CD4-positive, alpha-beta T cell treated with Interleukin-12 subunit alpha and Interleukin-12 subunit beta, for 1 hour (primary cell): Measurements from ENCODE around the gene NOBOX.
A peak's percentile ranks its signal among the peaks of the same experiment; 100 is the strongest.
"Not testable (repeated sequence)": the region's sequence is repeated elsewhere in the genome, so short reads cannot be mapped to it uniquely, and the experiment has no call there.

Experiments
- DNase-seq: peaks from one replicate; pipeline ENCODE4 v3.0.0-alpha.2; 2020

Gene NOBOX

DNA sequence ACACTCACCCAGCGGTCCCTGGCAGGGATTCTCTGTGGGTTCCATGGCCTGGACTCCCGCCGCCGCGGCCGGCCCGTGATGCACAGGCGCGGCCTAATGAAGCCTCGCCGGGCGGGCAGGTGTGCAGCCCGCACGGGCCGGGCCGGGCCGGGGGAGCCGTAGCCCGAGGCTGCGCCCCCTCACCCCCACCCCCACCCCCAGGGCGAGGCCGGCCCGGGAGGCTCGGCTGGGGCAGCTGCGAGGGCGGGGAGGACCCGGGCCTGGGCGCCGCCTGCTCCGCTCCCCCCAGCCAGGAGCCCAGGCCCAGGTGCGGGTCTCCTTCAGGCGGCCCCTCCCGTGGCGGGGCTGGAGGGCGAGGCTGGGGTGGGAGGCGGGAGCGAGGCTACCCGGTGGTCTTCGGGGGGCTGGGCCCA is at the start of gene NOBOX:
Gene NOBOX, minus strand, starts transcription at position 45 of the 413 bp plus-strand sequence.
- no peak for DNase-seq

DNA sequence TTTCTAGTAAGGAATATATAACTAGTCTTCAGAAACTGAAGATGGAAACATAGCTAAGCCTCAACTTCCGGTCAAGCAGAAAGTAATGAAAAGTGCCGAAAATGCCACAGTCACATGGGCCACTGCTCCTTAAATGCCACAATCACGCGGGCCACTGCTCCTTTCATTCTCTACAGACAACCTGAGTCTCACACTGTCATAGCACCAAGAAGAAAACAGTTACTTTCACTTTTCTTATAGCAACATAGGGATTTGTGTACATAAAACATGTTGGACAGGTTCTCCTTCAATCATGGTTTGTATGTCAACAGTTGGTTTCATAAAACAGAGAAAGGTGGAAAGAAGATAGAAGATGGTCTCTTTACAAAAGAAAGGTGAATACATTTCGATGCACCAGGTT is 48.6 kb upstream of the NOBOX start:
- DNase-seq, result no peak

DNA sequence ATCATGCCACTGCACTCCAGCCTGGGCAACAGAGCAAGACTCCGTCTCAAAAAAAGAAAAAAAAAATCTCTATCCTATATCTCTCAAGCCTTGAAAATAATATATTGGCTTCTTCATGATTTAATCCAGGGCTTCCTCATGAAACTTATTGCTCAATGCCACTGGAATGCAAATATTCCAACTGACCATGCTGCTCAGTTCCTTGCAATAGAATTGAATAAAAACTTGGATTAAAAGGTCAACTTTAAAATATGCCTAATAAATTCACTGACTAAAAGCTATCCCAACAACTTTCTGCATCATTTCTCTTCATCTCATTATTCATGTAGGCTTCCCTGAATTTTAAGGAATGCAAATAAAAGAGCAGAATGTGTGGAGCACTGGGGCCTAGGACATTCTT is 42.1 kb upstream of the NOBOX start:
- DNase-seq, result no peak

DNA sequence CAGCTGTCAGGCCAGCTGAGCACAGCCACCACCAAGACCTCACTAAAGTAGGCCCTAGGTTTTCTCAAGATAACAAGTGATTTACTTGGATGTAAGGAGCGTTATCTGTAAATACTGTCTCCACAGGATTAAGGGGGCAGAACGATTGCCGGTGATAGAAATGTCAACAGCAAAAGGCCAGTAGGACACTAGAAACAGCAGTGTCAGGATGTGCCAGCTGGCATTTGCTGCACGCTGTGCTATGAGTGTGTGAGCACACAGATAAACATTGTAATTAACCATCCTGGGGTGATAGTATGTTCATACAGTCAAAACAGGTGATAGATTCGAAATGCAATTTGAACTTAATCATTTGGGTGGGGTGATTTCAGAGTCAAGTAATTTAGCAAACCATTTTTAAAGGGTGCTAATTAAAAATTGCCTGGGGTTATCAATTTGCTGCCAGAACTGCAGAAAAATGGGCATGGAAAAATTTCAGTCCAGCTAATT is 36.3 kb upstream of the NOBOX start:
- DNase-seq, result no peak

DNA sequence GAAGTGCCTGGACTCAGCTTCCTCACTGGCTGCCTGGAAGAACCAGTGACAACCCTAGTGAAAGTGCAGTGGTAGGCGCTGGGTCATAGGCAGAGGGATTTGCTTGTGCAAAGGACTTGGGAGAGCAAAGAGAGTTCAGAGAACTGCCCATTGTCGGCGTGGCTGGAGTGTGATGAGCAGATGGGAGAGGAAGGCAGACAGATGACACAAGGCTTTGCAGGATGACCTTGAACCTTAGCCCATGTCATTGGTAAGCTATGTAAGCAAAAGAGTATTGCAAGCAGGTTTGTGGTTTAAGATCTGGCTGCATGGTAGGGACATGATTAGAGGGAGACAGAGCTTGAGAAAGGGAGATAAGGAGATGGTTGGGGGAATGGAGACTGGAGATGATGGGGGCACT is 35.3 kb upstream of the NOBOX start:
- no peak for DNase-seq

DNA sequence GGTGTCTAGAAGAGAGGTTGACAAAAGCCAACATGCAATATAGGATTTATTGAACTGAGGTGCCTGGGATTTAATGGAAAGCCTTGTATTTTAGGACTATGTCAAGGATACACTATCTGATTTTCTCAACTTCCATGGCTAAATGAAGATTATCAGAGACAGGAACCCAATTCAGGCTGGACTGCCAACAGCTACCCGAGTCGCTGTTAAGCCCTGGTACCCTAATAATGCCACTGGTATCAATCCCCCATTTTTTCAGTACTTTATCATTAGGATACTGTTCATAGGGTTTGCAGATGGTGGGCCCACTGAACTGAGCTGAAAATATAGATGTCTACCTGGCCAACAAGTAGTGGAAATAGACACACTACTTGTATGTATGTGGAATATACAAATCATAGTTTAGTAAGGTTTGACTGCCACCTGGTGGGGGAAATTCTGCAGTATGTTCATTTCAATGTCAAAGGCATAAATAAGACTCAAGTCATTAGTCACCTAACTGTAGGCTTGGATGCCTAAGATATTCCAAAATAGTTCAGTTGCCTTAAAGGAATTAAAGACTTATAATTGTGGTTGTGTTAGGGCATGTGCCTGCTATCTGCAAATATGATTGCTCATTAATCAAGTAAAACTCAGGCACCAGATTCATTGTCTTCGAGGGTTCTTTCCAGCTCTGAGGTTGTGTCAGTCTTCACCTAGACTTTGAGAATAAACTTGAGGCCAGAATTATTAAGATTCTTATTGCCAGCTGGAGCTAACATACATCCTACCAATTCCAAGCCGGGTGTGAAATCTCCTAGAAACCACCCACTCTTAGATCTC is 34.1 kb upstream of the NOBOX start:
- DNase-seq, result peak; percentile 50

DNA sequence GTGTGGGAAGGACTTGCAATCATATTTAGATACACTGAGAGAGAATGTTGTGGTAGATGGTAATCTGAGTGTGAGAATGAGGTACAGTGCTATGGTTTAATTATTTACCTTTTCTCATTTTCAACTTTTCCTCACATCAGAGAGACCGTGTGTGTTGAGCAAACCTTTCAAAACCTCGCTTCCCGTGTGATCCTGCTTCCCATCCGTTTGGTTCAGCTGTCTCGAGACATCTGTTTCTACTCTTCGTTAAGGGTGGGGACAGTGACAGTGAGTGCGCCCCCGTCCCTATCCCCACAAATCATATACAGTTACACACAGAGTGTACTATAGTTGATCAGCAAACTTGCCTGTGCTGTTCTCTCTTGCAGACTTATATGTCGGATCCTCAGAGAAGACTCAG is 33.0 kb upstream of the NOBOX start:
- no peak for DNase-seq

DNA sequence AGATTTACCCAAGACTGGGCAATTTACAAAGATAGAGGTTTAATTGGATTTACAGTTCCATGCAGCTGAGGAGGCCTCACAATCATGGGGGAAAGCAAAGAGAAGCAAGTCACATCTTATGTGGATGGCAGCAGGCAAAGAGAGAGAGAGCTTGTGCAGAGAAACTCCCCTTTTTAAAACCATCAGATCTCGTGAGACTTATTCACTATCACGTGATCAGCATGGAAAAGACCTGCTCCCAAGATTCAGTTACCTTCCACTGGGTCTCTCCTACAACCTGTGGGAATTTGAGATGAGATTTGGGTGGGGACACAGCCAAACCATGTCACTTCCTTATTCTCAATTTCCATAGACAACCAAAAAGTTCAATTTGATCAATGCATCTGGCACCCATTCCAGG is 24.9 kb upstream of the NOBOX start:
- no peak for DNase-seq

DNA sequence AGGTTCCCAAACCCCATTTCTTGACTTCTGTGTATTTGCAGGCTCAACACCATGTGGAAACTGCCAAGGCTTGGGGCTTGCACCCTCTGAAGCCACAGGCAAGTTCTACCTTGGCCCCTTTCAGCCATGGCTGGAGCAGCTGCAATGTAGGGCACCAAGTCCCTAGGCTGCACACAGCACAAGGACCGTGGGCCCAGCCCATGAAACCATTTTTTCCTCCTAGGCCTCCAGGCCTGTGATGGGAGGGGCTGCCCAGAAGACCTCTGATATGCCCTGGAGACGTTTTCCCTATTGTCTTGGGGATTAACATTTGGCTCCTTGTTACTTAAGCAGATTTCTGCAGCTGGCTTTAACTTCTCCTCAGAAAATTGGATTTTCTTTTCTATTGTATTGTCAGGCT is 24.0 kb upstream of the NOBOX start:
- not testable (repeated sequence) for DNase-seq

DNA sequence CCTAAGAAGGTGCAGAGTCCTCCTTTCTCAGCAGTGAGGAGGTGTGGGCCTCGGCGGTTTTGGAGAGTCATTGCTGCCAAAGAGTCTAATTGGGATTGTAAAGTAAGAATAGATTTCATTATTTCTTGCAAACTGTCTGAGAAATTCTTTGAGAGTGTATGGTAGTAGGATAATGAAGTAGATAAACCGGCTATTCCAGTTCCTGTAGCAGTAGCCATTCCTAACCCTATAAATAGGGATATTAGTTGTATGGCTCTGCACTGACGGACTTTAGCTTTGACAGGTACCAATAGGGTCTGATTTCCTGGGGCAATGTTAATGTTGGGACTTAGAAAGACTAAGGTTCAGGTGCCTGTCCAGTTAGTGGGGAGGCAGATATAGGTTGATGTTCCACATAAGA is 15.4 kb upstream of the NOBOX start:
- not testable (repeated sequence) for DNase-seq

DNA sequence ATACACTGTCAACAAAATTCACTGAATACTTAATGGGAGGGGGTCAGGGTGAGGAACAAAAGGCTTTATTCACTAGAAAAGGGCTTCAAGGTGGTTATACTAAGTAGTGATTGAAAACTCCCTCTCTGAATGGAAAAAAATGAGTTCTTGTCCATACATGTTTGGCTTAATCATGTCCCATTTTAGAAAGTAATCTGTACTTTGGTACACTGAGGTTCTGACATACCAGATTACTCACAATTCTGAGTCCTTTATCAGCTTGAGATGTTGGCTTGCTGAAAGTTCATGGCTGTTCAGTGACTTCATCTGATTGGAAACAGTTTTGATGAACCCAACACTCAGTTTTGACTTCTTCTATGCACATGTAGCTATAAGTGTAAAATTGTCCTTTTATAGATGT is 12.8 kb upstream of the NOBOX start:
- DNase-seq, result no peak

DNA sequence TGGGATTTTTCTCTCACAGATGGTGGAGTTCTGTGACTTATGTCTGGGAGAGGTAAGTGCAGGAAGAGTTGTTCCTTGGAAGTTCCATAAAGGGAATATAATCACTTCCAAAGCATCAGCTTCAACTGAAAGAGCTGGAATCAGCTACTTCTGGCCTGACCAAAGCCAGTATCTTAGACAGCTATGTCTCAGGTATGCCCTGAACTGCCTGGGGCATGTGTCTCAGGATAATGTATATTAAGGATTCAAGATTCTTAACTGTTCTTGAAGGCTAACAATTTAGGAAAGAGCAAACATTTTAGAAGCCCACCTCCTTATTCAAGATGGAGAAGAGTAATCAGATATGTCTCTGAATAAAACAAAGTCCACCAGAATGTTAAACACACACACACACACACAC is 12.4 kb upstream of the NOBOX start:
- no peak for DNase-seq

DNA sequence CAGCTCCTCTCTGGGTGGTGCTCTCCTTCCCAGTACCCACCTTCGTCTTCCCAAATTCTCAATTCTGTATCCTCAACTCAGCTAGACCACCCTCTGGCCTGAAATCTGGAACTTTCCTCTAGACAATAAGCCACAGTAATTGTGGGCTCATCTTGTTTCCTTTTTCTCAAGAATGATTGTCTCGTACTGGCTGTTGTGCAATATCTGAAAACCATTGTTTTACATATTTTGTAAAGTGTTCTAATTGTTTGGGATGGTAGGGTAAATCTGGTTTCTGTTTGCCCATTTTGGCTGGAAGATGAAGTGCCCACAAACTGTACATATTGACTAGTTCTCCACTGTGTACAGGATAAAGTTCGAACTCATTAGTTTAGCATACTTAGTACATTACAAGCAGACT is 11.3 kb upstream of the NOBOX start:
- no peak for DNase-seq

DNA sequence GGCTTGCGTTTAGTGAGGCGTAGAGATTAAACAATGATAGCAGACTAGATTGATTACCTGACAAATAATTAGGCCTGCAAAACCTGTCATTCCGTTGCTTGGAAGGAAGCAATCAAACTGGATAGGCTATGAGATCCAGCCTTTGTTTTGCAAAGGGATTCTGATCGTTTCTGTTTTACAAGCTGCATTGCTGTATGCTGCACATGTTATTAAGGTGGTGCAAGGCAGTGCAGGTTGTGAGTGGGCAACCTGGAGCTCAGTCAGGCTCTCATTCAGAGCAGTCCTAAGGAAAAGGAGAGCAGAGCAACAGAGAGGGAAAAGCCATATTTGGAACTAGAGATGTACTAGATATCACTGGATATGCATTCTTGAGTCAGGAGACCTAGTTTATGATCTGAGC is 6.9 kb upstream of the NOBOX start:
- no peak for DNase-seq

DNA sequence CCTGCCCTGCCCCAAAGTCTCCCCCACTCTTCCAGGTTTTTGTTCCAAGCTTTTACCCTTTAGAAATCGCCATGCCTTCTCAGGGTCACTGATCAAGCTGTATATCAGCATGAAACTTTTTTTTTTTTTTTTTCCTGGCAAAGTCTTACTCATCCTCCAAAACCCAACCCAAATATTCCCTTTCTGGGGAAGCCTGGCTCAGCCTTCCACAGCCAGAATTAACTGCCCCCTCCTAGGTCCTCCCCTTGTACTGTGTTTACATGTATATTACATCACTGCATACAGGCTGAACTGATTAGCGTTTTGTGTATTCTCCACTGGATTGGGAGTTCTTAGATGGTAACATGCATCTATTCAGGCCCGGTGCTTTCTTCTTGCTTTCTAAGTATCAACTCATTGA is 4.6 kb upstream of the NOBOX start:
- no peak for DNase-seq

DNA sequence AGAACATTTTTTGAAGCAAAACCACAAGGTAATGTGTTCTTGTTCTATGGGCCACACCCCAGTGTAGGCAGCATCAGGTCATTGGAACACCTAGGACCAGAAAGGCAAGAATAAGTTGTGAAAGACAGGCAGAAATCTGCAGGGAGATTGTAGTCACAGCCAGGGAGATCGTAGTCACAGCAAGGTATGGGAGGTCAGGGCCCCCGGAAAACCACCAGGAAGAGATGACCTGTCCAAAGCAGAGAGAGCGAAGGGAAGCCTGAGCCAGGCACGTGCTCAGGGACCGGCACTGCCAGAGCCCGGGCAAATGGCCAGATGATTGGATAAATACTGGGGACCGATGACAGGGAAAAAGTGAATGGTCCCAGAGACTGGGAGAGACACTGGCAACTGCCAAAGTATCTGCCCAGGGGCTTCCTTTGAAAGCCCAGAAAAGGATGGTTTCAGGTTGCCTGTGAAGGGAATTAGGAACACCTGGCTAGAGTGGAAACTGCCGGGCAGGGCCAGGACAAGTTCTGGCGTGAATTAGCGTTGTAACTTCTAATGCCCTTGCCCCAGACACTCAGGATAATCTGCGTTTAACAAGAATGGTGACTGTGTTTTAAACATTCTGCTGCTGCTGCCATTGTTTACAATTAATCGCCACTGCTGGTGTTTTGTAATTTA is 3.9 kb upstream of the NOBOX start:
- DNase-seq, result no peak

DNA sequence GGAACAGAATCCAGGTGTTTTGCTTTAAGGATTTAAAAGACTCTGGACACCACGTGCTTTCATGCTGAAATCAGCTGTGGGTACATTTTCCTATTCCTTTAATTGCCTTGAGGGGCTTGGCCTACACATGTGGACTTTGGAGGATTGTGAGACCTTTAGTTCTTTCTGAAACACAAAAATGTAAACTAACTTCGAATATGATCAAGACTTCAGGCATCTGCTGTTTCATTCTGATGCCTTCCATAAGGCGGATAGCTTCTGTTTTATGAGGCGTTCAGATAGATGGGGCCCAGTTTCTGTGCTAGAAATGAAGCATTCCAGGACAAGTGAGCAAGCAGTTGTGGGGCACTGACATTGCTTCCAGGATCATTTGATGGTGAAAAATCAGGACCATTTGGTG is 1.5 kb upstream of the NOBOX start:
- no peak for DNase-seq

DNA sequence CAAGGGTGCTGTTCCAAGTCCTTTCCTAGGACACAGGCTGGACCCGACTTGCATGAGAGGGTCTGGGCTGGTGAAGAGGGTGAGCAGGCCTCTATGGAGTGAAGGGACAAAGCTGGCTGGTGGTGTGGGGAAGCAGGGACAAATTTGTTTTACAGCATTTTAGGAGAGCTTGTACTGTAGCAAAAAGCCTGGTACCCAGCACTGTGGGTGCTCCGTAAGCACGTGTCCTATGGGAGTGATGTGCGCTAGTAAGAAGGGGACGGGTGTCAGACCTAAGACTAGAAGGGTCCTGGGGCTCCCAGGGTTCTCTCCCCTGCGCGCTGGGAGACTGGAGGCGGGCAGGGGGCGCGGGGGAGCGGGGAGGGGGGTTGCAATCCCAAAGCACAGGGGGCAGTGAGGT is 391 bp downstream of the NOBOX start:
- no peak for DNase-seq

DNA sequence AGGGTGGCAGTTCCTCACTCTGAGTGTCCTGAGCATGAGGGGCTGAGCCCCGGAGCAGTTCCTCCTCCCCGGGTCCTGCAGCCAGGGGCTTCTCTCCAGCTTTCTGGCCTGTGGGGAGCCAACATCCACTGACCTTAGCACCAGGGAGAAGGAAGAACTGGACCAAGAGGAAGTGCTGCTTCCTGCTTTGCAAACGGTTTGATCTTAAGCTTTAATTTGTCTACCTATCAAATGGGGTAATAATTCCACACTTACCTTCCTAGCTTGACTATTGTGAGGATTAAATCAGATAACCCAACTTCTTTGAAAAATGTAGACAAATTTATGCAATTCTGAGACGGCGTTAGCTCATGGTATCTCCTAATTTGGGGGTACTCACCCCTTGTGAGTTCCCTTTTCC is 2.0 kb downstream of the NOBOX start:
- DNase-seq, result no peak

DNA sequence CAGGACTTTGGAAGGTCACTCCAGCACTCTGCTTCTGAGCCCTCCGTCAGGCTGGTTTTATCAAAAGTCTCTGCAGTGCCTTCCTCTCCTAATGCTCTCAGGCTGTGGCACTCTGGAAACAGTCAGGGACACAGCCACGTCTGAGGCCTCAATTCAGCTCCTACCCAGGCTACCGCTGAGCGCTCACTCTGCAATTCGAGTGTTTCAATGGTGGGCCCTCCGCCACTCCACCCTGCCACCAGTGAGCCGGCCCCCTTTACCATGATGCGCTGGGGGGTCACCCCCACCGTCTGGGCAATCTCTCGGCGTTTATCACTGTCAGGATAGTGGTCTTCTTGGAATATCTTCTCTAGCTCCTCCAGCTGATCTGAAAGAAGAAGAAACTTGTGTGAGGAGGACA is 3.5 kb downstream of the NOBOX start:
- no peak for DNase-seq

DNA sequence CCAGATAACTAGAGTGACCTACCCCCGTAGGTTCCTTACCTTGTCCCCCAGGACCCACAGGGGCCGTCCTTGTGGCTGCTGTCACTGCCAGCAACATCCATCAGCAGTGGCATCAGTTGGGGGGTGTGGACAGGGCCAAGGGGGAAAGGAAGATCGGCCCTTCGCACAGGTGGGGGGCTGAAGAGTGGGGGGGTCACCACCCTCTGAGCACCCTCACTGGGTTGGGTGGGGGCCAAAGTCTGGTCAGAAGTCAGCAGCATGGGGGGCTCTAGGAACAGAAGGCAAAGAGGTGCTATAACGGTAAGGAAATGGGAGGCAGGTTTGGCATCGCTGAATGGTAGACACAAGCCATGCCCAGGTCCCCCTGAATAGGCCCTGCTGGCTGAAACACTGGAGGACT is 4.6 kb downstream of the NOBOX start:
- DNase-seq, result no peak

DNA sequence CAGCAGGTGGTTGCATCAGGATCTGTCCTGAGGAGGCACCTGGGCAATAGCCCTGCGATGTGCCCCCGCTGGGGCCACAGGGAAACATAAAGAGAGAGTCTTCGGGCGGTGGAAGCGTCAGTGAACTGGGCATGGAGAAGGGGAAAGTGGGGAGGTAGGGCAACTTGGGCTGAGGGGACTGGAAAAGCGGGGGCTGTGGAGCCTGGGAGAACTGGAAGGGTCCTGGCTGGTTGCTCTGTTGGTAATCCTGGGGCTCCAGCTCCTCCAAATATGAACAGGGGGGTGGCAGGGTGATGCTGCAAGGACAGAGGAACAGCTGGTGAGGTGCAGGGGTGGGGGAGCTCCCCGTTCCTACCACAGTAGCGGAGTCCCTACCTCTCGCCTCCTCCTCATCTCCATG is 5.2 kb downstream of the NOBOX start:
- no peak for DNase-seq

DNA sequence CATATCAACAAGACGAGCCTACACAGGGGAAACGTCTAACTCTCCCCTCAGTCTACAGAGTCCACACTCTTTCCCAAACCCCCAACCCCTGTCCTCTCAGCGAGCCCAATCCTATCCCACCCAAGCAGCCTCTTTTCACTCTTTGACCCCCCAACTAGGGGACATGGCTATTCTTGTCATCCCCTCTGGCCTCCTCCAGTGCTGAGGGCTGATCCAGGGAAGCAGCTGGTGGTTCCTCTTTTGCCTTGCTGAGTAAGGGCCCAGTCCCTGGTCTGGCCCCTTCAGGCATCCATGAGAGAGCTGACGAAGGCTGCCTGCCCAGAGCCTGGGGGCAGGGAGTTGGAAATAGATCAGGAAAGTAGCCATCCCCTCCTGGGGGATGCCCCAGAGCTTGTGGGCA is 6.4 kb downstream of the NOBOX start:
- DNase-seq, result no peak

DNA sequence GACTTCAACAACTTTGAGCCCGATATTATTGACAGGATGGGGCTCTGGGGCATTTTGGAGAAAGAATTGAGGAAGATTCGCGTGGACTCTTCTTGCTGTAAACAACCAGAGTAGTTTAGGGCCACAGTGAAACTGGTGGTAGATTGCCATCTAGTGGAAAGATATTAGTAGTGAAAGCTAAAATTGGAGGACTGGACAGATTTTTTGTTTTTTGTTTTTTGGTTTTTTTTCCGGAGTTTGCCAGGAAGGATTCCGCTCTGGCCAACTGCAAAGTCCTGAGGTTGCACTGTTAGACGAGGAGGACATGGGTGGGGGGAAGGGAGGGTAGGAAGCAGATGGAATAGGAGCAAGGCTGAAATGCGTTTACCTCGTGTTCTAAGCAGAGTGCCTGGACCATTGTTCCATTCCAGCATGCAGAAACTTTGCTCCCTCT is 11.7 kb downstream of the NOBOX start:
- DNase-seq, result peak; percentile 65

DNA sequence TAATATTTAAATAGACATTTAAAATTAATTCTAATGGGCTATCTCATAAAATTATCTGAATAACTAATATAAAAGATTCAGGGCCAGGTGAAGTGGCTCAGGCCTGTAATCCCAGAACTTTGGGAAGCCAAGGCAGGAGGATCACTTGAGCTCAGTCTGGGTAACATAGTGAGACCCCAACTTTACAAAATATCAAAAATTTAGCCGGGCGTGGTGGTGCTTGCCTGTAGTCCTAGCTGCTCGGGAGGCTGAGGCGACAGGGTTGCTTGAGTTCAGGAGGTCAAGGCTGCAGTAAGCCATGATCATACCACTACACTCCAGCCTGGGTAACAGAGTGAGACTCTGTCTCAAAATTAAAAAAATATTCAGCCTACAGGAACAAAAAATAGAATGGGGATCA is 12.5 kb downstream of the NOBOX start:
- DNase-seq, result no peak
